SK-N-MC (cell line): Measurements from ENCODE around the gene TMEM175.

Source experiments
- DNase-seq: peaks from one replicate; pipeline ENCODE4 v3.0.0-alpha.2; 2011; ENCODE audit warnings: low read depth, low spot score
- H3K27ac ChIP-seq: fragments of 200-600 bp; sonication (generic); 2 replicates; pipeline ENCODE4 v1.5.1; 2016; ENCODE audit warnings: mixed run types
- H3K36me3 ChIP-seq: fragments of 200-600 bp; sonication (generic); 2 replicates; pipeline ENCODE4 v1.6.1; 2017; ENCODE audit warnings: antibody characterized with exemption, low read length, mixed read lengths; ENCODE audit not compliant: insufficient read depth
- H3K4me3 ChIP-seq: fragments of 200-600 bp; sonication (generic); 2 replicates; pipeline ENCODE4 v1.5.1; 2016
- H3K9ac ChIP-seq: fragments of 200-600 bp; sonication (generic); 2 replicates; pipeline ENCODE4 v1.8.0; 2017; ENCODE audit warnings: mixed run types, mixed read lengths; ENCODE audit not compliant: insufficient read length
- H3K9me3 ChIP-seq: fragments of 200-600 bp; sonication (generic); 2 replicates; pipeline ENCODE4 v1.6.1; 2017; ENCODE audit warnings: low read depth, mild to moderate bottlenecking, antibody characterized with exemption, low read length, moderate library complexity, mixed read lengths
- EZH2 ChIP-seq: fragments of 200-600 bp; sonication (generic); IDR thresholded peaks from one replicate; pipeline ENCODE4 v1.6.1; 2017; ENCODE audit warnings: antibody characterized with exemption
- FOXP2 ChIP-seq: optimal IDR thresholded peaks from 2 replicates; pipeline ENCODE3; 2011; ENCODE audit warnings: mild to moderate bottlenecking, moderate library complexity; ENCODE audit not compliant: insufficient read depth; ENCODE audit errors: extremely low read length, control extremely low read depth
- POLR2AphosphoS5 ChIP-seq: IDR thresholded peaks from 2 replicates; pipeline ENCODE4 v1.6.1; 2012; ENCODE audit warnings: mild to moderate bottlenecking, low read depth, low read length, borderline replicate concordance

TMEM175 gene

DNA sequence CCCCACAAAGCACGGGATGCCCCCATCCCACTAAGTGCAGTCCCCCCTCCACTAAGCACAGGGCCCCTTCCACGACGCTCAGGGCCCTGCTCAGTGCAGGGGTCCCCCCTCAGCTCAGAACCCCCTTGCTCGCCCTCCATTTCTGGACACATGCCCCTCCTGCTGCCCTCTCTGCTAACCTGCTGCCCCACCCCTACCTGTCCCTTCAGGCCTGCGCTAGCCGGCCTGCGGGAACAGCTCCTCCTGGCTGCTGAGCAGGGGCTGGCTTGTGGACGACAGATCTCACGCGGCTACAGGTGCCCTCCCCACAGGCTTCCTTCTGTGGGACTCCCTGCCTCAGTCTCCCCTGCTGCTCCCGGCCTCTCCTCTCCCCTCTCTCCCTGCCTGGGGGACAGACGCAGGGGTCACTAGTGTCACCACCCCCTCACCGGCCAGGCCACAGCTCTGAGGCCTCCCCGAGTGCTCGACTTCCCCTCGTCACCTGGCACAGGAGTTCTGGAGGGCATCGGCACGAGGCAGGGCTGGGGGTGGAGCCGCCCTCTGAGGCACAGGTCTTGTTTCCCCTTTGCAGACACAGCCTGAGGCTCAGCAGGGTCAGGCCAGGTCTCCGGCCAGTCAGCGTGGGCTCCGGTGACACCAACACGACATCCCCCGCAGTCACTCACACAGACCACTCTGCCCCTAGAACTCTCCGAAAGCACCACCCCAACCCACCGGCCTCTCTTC lies 21.7 kb upstream of the TMEM175 start:
- H3K9me3 ChIP-seq = no peaks in the 10 kb centered on the region
- H3K27ac ChIP-seq = no peak overlapping the region
- no peak for TF ChIP-seq EZH2
- no peak for TF ChIP-seq POLR2AphosphoS5
- no peak for TF ChIP-seq FOXP2
- H3K4me3 ChIP-seq = no peak overlapping the region
- no peak overlapping the region for H3K9ac ChIP-seq
- H3K36me3 ChIP-seq = no peaks in the 10 kb centered on the region; the same call in 1 of the 2 replicates
- DNase-seq = no peak

DNA sequence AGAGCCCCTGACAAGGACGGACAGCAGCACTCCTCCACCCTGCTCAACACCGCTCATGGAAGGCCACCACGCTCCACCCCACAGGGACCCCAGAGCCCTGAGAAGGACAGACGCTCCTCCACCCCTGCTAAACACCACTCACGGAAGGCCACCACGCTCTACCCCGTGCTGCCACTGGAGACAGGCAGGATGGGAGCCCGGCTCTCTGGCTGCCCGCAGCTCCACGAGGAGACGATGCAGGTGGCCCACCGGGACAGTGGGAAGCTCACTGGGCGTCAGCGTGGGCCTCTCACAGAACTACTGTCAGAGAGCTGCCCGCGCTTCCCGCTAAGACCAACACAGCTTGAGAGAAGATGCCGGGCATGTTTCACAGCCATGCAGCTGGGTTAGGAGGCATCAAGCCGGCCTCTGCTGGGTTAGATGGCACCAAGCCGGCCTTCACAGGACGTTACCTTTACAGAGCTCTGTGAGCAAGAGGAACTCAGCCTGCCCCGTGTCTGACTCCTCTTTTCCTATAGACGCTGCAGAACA lies 21.0 kb upstream of the TMEM175 start:
- Histone ChIP-seq H3K27ac (no peak overlapping the region), H3K9me3 (no peaks in the 10 kb centered on the region), H3K36me3 (no peaks in the 10 kb centered on the region; the same call in 1 of the 2 replicates), H3K9ac (no peak overlapping the region), H3K4me3 (no peak overlapping the region)
- DNase-seq = no peak
- no peak for TF ChIP-seq EZH2
- TF ChIP-seq FOXP2 = no peak
- TF ChIP-seq POLR2AphosphoS5 = no peak

- TF ChIP-seq EZH2 = no peak
- TF ChIP-seq FOXP2 = no peak
- TF ChIP-seq POLR2AphosphoS5 = no peak
- DNase-seq = no peak
- H3K4me3 ChIP-seq = no peak overlapping the region
- no peak overlapping the region for H3K9ac ChIP-seq
- no peaks in the 10 kb centered on the region; the same call in 1 of the 2 replicates for H3K36me3 ChIP-seq
- H3K27ac ChIP-seq = no peak overlapping the region
- no peaks in the 10 kb centered on the region for H3K9me3 ChIP-seq
These were observed 20.3 kb upstream of the TMEM175 start for GRCh38 chr4:911871-912490.

DNA sequence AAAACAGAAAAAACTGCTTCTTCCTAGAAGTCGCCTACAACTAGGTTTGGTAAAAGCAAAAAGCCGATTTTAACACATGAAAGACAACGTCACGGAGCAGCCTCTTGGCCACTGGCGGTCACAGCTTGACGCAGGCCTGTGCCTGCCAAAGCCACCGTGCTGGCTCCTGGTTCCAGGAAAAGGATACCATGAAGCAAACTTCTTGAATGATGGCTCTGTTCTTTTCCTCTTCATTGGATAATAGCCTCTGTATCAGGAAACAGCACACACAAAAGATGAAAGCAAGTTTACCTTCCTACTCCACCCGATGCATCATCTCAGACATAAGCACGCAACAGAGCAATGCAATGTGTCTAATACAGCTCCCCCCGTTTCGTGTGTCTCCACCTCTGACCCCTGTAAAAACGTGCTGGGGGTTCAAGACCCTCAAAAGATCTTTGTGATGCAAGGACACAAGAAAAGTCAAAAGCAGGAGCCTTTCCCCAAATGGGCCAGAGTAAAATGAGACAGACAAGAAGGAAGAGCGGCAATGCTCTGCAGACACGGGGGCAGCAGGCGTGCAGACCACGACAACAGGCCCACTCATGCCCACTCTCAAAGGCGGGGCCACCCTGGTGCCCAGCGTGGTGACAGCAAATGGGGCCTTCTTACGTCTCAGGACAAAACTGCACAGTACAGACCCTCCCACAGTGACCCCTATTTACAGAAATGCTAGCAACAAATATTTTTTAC lies 19.5 kb upstream of the TMEM175 start:
- no peaks in the 10 kb centered on the region; the same call in 1 of the 2 replicates for H3K36me3 ChIP-seq
- TF ChIP-seq POLR2AphosphoS5 = no peak
- TF ChIP-seq FOXP2 = no peak
- TF ChIP-seq EZH2 = no peak

GRCh38 chr4:913280-913618 lies 19.0 kb upstream of the TMEM175 start:
- DNase-seq = no peak
- Histone ChIP-seq H3K36me3 (peaks cover 1% of the 10 kb centered on the region; the same call in 1 of the 2 replicates), H3K9me3 (no peaks in the 10 kb centered on the region)

More for the DNA sequence above, 19.5 kb upstream of the TMEM175 start:
- no peak overlapping the region for H3K4me3 ChIP-seq
- no peak overlapping the region for H3K27ac ChIP-seq
- H3K9me3 ChIP-seq = no peaks in the 10 kb centered on the region
- DNase-seq = no peak
- no peak overlapping the region for H3K9ac ChIP-seq

DNA sequence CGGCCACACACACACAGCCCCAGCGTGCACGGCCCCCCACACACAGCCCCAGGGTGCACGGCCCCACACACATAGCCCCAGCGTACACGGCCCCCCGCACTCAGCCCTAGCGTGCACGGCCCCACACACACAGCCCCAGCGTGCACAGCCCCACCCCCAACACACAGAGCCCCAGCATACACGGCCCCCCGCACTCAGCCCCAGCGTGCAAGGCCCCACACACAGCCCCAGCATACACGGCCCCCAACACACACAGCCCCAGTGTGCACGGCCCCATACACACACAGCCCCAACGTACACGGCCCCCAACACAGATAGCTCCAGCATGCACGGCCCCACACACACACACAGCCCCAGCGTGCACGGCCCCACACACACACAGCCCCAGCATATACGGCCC lies 17.7 kb upstream of the TMEM175 start:
- no peak overlapping the region for H3K9ac ChIP-seq
- H3K27ac ChIP-seq = no peak overlapping the region
- peaks cover 3% of the 10 kb centered on the region; the same call in 1 of the 2 replicates for H3K36me3 ChIP-seq
- TF ChIP-seq POLR2AphosphoS5 (no peak), FOXP2 (no peak), EZH2 (no peak)
- no peak overlapping the region for H3K4me3 ChIP-seq
- DNase-seq = no peak
- no peaks in the 10 kb centered on the region for H3K9me3 ChIP-seq

More at GRCh38 chr4:913280-913618, 19.0 kb upstream of the TMEM175 start:
- TF ChIP-seq EZH2 = no peak
- TF ChIP-seq FOXP2 = no peak
- TF ChIP-seq POLR2AphosphoS5 = no peak
- no peak overlapping the region for H3K9ac ChIP-seq
- no peak overlapping the region; the same call in 1 of the 2 replicates for H3K27ac ChIP-seq
- no peak overlapping the region for H3K4me3 ChIP-seq

- Histone ChIP-seq H3K36me3 (peaks cover 3% of the 10 kb centered on the region; the same call in 1 of the 2 replicates), H3K9me3 (no peaks in the 10 kb centered on the region), H3K27ac (no peak overlapping the region), H3K4me3 (no peak overlapping the region), H3K9ac (no peak overlapping the region)
- TF ChIP-seq POLR2AphosphoS5 (no peak), FOXP2 (no peak), EZH2 (no peak)
- no peak for DNase-seq
These were observed 17.2 kb upstream of the TMEM175 start for GRCh38 chr4:915041-915474.

DNA sequence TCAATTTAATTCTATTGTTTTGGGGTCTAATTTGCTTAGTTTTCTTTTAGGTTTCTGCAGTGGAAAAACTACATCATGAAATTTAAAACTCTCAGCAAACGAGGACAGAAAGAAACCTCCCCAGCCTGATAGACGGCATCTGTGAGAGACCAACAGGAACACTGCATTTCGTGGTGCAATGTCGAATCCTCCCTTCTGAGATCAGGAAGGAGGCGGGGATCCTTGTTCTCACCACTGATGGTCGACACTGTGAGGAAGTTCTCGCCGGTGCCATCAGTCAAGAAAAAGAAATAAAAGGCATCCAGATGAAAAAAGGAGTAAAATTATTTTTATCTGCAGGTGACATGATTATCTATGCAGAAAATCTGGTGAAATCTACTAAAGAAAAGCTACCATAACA lies 16.7 kb upstream of the TMEM175 start:
- H3K9me3 ChIP-seq = no peaks in the 10 kb centered on the region
- H3K4me3 ChIP-seq = no peak overlapping the region
- no peak overlapping the region for H3K9ac ChIP-seq
- H3K27ac ChIP-seq = no peak overlapping the region
- TF ChIP-seq POLR2AphosphoS5 (no peak), EZH2 (no peak), FOXP2 (no peak)
- peaks cover 3% of the 10 kb centered on the region; the same call in 1 of the 2 replicates for H3K36me3 ChIP-seq
- no peak for DNase-seq
